NCI-H524 (cell line): ENCODE measurements around the gene HIBADH.
"Not testable (repeated sequence)": the region's sequence is repeated elsewhere in the genome, so short reads cannot be mapped to it uniquely, and the experiment has no call there.

Experiments
- DNase-seq, 2 experiments: peaks; one replicate each; lab custom pipeline; 2025; lab: John Stamatoyannopoulos, UW

HIBADH gene

DNA sequence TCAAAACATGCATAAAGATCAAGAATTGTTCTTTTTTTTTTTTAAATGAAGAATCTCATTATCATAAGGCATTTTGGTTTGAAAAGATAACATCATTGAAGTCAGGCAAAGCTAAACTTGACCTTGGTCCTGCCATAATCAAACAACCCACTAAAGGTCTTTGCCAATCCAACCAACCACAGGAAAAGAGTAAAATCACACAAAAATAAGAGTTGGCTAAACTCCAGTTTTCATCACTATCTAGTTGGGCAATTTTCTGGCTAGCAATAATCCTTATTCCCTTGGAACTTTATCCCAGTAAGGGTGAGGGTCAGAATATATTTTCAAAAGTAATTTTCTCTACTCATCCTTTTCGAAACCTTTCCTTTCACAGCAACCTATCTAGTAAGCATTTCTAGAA lies 62.4 kb downstream of the HIBADH start:
- no peak for DNase-seq

- no peak for DNase-seq
These were observed 67.7 kb downstream of the HIBADH start for GRCh38 chr7:27595009-27595408.

GRCh38 chr7:27593226-27593625 lies 69.5 kb downstream of the HIBADH start:
- no peak for DNase-seq

DNA sequence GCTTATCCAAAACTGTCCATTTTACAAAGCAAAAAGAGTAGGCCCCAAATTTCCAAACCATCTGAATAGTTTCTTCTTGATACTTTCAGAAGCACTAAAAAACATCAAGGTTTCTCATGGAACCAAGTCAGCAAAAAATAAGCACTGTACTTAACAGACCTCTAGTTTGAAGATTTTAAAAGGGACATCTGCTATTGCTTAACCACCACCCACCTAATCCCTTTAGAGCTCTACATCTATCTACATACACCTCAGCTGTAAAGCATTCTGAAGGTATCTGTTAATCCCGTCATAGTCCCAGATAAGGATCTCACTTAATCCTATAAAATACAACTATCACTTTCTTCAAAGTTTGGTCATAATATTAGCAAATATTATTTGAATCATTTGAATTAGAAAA lies 72.3 kb downstream of the HIBADH start:
- DNase-seq: peak in 1 of 2 experiments; percentile 77

DNA sequence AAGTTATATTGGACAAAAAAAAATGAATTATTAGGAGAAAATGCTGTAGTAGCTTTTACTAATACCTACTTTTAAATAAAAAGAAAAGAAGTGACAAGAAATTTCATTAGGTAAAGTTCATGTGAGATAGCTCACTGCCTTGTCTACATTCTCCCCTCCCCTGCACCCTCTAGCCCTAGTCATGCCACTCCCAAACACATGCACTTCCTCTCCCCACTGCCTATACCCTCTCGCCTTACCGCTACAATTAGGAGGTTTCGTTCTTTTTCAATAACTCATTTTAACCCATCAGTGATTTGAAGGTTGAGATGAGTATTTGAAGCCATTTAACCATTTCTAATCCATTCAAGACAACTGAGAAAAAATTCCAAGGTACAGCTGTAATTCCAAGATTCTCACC lies 75.3 kb downstream of the HIBADH start:
- peak in 1 of 2 experiments; percentile 43 for DNase-seq

DNA sequence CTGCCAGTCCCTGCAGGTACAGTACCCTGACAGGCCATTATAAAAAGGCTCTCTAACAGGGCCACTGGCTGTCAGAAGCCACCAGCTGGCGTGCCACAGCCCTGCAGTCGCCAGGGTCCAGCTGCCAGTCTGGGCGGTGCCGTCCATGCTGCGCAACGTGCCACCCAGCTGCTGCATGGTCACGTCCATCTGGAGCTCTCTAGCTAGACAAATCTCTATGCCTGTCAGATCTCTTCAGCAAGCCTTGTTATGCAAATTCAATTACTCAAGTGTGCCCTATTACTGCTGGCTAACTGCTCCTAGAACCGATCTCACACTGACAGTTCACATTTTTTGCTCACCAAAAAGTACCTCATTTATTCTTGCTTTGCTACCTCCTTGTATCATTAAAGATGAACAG lies 75.9 kb downstream of the HIBADH start:
- DNase-seq: peak; percentile 90 to 97

DNA sequence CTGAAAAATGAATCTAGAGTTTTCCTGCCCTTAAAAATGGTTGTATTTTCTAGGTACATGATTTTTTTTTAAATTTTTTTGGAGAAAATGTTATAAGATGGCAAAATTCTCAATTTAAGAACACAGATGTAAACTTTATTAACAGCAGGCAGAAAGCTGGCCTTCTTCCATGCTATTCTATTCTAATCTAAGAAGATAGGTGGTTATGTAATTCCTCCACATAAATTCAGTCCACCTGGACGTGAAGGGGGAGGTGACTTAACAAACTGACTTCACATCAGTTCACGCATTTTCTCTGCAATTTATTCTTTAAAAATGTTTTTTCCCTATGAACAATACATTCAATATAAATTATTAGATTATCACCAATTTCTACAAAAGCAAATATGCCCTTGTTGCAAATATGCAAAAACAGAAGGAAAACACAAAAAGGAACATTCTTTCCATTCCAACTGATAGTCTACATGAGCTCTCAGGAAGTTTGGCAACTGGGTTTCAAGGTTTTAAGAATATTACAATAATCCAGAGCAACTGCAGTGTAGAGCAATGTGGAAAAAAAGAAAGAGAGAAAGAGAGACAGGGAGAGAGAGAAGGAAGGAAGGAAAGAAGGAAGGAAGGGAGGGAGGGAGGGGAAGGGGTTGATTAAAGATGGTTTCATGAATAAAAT lies 76.8 kb downstream of the HIBADH start:
- no peak for DNase-seq

DNA sequence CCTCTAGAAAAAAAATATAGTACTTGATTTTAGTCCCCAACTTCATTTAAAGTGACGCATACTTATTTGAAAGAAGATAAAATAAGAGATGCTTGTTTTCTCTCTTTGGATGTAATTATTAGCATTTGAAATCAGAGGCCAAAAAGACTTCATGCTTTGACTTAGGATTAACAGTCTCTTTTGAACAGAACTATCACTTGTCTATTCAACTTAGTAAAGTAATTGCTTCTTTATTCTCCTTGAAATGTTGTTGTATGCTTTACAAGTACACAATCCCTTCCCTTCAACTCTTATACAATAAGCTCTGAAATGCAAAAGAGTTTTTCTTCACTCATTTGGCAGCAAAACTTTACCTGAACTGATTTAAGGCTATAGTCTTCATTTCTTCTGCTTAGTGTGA lies 80.8 kb downstream of the HIBADH start:
- no peak for DNase-seq

DNA sequence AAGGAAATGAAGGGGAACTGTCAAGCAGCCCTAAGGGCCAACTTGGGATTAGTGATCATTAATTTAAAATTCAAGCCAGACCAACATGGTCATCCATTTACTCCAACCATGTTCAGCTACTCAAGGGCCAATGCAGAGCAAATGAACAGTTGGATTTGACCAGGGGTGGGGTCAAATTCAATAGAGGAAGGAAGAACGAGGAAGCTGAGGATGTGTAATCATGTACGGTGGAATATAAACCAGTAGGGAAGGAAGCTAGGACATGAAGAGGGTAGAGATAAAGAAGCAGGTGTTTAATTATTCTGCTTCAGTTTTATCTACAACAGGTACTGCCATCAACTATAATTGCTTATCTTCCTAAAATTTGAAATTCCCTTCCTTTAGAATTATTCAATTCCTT lies 81.6 kb downstream of the HIBADH start:
- no peak for DNase-seq

- DNase-seq: no peak
These were observed 83.1 kb downstream of the HIBADH start for GRCh38 chr7:27579565-27579964.

DNA sequence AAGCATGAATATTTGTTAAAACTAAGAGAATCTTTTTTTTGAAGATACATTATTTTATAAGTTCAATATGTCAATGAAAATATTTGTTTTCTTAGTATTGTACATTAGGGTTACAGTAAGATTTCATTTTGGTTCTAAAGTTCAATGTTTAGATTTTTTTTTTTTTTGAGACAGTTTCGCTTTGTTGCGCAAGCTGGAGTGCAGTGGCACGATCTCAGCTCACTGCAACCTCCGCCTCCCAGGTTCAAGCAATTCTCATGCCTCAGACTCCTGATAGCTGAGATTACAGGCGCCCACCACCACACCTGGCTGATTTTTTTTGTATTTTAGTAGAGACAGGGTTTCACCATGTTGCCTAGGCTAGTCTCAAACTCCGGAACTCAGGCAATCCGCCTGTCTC lies 84.5 kb downstream of the HIBADH start:
- DNase-seq: not testable (repeated sequence)

- peak in 1 of 2 experiments; percentile 53 for DNase-seq
These were observed 86.2 kb downstream of the HIBADH start for GRCh38 chr7:27576360-27576944.

DNA sequence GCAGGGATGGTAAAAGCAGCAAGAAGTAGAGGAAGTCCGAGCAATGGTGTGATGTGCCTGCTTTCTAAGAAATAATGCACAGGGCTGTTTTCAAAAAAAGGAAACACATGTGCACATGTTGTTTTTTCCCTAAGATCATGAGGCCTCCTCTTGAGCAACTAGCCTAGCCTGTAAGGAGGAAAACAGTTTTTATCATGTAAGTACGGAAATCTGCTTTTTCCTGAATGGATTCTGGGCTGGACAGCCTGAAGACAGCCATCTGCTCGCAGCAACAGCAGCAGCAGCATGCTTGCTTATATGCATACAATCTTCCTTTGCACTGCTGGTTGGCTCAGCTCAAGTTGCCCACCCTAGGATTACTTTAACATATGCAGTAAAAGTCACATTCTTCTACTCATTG lies 87.1 kb downstream of the HIBADH start:
- peak in 1 of 2 experiments; percentile 36 for DNase-seq

DNA sequence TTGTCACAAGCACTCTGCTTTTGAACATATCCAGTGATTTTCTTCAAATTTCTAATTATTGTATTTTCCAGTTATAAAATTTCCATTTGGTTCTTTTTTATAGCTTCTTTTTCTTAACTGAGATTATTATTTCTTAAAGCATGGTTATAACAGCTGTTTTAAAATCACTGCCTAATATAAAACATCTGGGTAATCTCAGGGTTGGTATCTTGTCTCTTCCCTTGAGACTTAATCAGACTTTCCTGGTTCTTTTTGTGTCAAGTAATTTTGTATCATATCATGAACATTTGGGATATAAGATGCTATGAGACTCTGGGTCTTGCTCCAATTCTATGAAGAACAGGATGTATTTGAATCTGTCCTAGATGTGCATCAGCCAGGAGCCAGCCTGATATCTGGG lies 93.6 kb downstream of the HIBADH start:
- no peak for DNase-seq

DNA sequence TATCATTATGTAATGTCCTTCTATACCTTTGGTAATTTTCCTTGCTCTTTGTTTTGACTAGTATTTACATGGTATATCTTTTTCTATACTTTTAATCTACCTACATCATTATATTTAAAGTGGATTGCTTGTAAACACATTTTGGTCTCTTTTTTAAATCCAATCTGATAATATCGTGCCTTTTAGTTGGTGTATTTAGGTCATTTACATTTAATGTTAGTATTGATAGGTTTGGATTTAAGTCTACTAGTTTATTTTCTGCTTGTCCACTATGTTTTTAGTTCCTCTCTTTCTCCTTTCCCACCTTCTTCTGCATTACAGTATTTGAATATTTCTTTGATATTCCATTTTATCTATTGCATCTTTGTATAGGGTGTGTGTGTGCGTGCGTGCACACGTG lies 95.4 kb downstream of the HIBADH start:
- DNase-seq: no peak

DNA sequence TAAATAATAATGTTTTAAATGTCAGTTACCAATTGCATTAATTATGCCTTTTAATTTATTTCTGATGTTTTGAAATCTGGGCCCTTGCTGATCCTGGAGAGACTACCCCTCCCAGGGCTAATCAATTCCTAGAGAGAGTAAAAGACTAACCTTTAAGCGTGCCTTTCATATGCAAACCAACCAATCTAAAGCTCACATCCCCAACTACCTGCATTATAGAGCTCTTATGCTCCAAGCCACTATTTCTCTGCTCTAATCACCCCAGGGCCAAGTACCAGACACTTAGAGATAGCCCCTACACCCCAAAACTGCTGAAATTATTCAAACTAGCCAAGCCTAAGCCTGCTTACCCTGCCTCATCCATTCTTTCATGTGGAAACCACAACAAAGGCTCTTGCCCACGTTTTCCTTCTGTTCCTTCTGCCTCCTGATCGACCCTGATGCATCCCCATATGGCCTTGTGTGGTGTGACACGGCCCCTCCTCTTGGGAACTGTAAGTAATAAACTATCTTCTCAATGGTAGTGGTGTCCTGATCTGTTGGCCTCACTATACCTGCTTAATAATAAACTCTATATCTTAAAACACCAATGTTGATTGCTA lies 97.7 kb downstream of the HIBADH start:
- no peak for DNase-seq

- DNase-seq: no peak
These were observed 101.9 kb downstream of the HIBADH start for GRCh38 chr7:27560706-27561235.

DNA sequence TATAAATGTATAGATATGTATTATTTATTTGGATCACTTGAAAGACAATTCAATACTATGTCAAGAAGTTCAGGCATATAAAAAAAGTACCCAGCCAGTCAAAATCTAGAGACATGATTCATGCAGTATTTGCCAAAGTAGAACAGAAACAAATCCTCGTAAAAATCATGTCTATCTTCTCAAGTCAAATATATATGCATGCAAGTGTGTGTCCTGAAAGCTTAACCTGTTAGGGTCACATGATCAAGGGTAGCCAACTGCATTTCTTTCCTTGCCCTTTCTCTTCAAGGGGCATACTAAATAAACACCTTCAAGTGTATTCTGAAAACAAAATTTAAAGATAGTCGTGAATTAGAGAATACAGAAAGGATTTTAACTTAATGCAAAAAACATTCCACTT lies 107.0 kb downstream of the HIBADH start:
- DNase-seq: no peak

DNA sequence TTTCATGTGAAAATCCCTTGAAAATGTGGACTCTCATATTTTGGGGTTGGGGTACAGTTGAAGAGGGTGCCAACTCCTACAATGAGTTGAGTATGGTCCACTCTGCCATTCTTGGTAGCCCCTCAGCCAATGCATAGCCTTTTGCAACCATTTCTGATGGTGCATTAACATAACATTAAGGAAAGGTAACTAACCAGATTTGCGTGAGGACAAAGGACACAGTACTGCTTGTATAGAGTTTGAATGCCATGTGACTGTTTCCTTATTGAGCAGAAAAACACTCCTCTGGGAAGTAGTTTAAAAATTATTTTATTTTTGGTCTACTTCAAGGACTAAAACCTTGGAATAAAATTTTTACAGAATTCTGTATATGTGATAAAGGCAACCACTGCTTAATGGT lies 107.9 kb downstream of the HIBADH start:
- no peak for DNase-seq

DNA sequence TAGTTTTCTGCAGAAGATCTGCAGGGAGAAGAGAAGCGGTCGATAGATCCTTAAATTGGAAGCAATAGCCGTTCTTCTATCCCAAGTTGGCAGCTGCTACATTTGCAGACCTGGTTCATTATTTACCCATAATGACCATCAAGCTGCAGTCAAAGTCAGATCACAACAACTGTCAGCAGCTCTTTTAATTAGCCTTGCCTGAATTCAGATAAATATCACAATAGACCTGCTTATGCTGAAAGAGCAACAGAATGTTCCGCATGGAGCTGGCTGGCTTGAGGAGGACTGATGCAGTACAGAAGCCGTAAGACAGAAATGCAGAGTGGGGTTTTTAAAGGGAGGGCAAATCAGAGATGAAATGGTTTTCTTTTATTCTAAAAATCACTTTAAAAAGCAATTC lies 109.4 kb downstream of the HIBADH start:
- peak in 1 of 2 experiments; percentile 19 for DNase-seq

- peak; percentile 80 to 91 for DNase-seq
These were observed 110.8 kb downstream of the HIBADH start for GRCh38 chr7:27551803-27552400.

- DNase-seq: no peak
These were observed 113.1 kb downstream of the HIBADH start for GRCh38 chr7:27549606-27550005.

- no peak for DNase-seq
These were observed 114.4 kb downstream of the HIBADH start for GRCh38 chr7:27548304-27548703.
